Measurements from ENCODE around the gene ARL4C.

DNA sequence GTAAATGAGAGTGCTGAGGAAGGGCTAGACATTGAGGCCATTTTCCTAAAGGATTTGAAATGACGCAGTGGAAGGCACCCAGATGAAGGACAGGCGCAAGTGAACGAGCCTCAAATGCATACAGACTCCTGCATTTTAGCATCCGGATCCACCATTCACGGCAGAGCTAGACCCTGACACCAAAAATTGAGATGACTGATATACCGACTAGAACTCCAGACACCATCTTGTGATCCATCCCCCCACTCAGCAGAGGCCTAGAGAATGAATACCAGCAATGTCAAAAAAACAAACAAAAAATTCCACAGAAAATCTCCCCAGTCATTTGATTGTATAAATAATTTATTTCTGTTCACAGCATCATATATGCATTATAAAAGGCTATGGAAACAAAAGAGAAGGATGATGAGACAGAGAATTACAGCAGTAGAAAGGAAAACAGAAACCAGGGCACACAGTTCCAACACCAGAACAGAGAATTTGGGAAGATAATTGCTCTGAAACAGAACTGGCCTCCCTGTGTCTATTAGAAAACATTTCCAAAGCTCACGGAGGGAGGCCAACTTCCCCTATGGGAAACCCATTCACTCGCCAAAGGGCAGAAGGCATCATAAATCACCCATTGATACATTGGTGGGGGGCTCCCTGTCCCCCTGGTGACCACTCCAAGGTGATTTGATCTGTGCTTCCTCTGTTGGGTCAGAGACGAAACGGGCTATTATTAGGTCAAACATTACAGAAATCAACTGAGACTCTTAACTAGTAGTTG lies 4.0 kb downstream of the ARL4C start:
- TF ChIP-seq, protein P1, sequence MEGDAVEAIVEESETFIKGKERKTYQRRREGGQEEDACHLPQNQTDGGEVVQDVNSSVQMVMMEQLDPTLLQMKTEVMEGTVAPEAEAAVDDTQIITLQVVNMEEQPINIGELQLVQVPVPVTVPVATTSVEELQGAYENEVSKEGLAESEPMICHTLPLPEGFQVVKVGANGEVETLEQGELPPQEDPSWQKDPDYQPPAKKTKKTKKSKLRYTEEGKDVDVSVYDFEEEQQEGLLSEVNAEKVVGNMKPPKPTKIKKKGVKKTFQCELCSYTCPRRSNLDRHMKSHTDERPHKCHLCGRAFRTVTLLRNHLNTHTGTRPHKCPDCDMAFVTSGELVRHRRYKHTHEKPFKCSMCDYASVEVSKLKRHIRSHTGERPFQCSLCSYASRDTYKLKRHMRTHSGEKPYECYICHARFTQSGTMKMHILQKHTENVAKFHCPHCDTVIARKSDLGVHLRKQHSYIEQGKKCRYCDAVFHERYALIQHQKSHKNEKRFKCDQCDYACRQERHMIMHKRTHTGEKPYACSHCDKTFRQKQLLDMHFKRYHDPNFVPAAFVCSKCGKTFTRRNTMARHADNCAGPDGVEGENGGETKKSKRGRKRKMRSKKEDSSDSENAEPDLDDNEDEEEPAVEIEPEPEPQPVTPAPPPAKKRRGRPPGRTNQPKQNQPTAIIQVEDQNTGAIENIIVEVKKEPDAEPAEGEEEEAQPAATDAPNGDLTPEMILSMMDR (IDR thresholded peaks at IDR 0.05), result no peak
- no peak for TF ChIP-seq POLR2A (IDR thresholded peaks at IDR 0.05)

All from testis (tissue), 2 donors.